Gastroesophageal sphincter (tissue), 4 donors: ENCODE results near the gene DYNC1I1. TPM values are rescaled to one million over a fixed set of nuclear protein-coding genes. Genes with fewer than 3 reads are reported as not detected.

Source experiments
- ATAC-seq: fragments of 150-250 bp; one replicate; pipeline ENCODE4 v1.9.1; 2016; ENCODE audit warnings: mild to moderate bottlenecking, moderate library complexity
- H3K27ac ChIP-seq, 4 donors: fragments of 200-600 bp; sonication (generic) in 3 of 4; 1 replicate in 3 of 4; 2 replicates in 1 of 4; pipeline ENCODE4 v1.5.1; 2016 to 2019
- H3K27me3 ChIP-seq: fragments of 200-600 bp; sonication (generic); one replicate; pipeline ENCODE4 v1.5.1; 2019
- H3K36me3 ChIP-seq, 2 donors: fragments of 200-600 bp; sonication (generic); one replicate each; pipeline ENCODE4 v1.5.1; 2019; ENCODE audit warnings: control low read depth in 1 of 2
- H3K4me1 ChIP-seq, 3 donors: fragments of 200-600 bp; sonication (generic); 1 replicate in 2 of 3; 2 replicates in 1 of 3; pipeline ENCODE4 v1.5.1; 2016 to 2019; ENCODE audit warnings: control low read depth in 2 of 3
- H3K4me3 ChIP-seq, 2 donors: fragments of 200-600 bp; sonication (generic); one replicate each; pipeline ENCODE4 v1.5.1; 2019; ENCODE audit warnings: mild to moderate bottlenecking in 1 of 2, moderate library complexity in 1 of 2
- H3K9me3 ChIP-seq, 3 donors: fragments of 200-600 bp; sonication (generic); one replicate each; pipeline ENCODE4 v1.5.1; 2017 to 2019; ENCODE audit warnings: control low read depth in 2 of 3
- EP300 ChIP-seq: sonication (generic); formaldehyde crosslinking; IDR thresholded peaks from one replicate; pipeline ENCODE4 v1.6.1; 2017; ENCODE audit warnings: antibody characterized with exemption, mild to moderate bottlenecking
- POLR2A ChIP-seq, 2 donors: fragments of 450-650 bp; IDR thresholded peaks; one replicate each; pipeline ENCODE4 v1.6.1; 2017; ENCODE audit warnings: antibody characterized with exemption in 2 of 2, mild to moderate bottlenecking in 2 of 2, moderate library complexity in 1 of 2
- POLR2AphosphoS5 ChIP-seq: sonication (generic); formaldehyde crosslinking; IDR thresholded peaks from one replicate; pipeline ENCODE4 v1.6.1; 2017; ENCODE audit warnings: antibody characterized with exemption
- WGBS, 2 donors: methylation state at CpG; one replicate each; pipeline ENCODE4 v1.1.5; 2018; ENCODE audit warnings: low coverage in 1 of 2; 5-methylcytosine and 5-hydroxymethylcytosine counted together
- total RNA-seq, 4 donors: library from RNA; depleted of rRNA; stranded (reverse); fragments of >200 nt; gene quantifications; one replicate each; pipeline ENCODE4 v1.1.0, GENCODE V29; 2016
- TF ChIP-seq, protein P1 (sequence below), 4 experiments: fragments of 200-600 bp in 2 of 4; fragments of 450-650 bp in 2 of 4; sonication (generic) in 1 of 4; IDR thresholded peaks; one replicate each; pipeline ENCODE4 v1.5.1; 2017 to 2019; ENCODE audit warnings: antibody characterized with exemption in 4 of 4, mild to moderate bottlenecking in 2 of 4, moderate library complexity in 2 of 4

Gene DYNC1I1
- total RNA-seq, 4 donors from 2014 or later, result 7.6 to 23.8 (median 18.2) TPM

DNA sequence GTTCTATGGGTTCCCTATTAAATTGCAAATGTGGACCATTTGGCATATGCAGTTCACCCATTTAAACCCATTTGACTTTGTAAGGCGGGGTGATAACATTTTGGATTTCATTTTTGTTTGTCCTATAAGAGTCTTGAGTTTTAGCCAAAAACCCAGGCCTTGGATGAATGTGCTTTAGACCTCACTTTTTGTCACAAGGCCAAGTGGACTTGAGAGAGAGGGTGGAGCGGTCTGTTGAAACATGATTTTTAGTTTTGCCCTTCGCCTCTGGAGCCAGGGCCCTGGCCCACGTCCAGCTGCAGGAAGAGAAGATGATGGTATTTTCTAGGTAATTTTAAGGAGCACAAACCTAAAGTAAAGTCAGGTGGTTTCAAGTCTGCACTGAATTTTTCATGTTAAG is 289.5 kb downstream of the DYNC1I1 start:
- TF ChIP-seq, protein P1, sequence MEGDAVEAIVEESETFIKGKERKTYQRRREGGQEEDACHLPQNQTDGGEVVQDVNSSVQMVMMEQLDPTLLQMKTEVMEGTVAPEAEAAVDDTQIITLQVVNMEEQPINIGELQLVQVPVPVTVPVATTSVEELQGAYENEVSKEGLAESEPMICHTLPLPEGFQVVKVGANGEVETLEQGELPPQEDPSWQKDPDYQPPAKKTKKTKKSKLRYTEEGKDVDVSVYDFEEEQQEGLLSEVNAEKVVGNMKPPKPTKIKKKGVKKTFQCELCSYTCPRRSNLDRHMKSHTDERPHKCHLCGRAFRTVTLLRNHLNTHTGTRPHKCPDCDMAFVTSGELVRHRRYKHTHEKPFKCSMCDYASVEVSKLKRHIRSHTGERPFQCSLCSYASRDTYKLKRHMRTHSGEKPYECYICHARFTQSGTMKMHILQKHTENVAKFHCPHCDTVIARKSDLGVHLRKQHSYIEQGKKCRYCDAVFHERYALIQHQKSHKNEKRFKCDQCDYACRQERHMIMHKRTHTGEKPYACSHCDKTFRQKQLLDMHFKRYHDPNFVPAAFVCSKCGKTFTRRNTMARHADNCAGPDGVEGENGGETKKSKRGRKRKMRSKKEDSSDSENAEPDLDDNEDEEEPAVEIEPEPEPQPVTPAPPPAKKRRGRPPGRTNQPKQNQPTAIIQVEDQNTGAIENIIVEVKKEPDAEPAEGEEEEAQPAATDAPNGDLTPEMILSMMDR (IDR thresholded peaks at IDR 0.05), result no peak
- TF ChIP-seq POLR2A (IDR thresholded peaks at IDR 0.05), result no peak
- no peak for TF ChIP-seq EP300
- TF ChIP-seq POLR2AphosphoS5, result no peak
- no peaks in the 10 kb centered on the region for H3K27me3 ChIP-seq
- H3K36me3 ChIP-seq, result no peaks in the 10 kb centered on the region
- no peak overlapping the region for H3K27ac ChIP-seq
- no peaks in the 10 kb centered on the region for H3K9me3 ChIP-seq
- H3K4me3 ChIP-seq, result no peak overlapping the region
- no peak for ATAC-seq
- WGBS, 2 donors, result 15 to 28% methylated on average over 3 to 4 of the region's 4 CpGs
- H3K4me1 ChIP-seq, result peaks cover 0 to 3% (median 0%) of the 10 kb centered on the region in 3 donors

DNA sequence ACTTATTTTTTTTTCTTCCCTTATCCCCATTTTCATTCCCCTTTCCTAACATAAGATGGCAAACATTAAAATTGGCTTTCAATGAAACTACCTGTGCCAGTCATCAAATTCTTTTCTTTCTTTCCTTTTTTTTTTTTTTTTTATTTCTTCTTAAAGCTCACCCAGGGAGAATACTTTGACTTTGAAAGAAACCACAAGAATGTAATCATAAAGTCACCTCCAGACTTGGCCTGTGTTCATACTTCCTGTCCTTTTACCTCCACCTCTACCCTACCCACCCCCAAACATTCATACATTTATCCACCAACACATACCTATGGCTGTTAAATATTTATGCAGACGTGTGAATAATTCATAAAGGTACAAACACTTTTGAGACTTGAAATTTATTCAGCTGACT is 295.0 kb downstream of the DYNC1I1 start:
- ATAC-seq, result no peak
- Histone ChIP-seq H3K27ac (no peak overlapping the region), H3K27me3 (no peaks in the 10 kb centered on the region), H3K4me3 (no peak overlapping the region), H3K9me3 (no peaks in the 10 kb centered on the region), H3K4me1 (no peaks in the 10 kb centered on the region), H3K36me3 (no peaks in the 10 kb centered on the region)
- no peak for TF ChIP-seq POLR2AphosphoS5
- TF ChIP-seq, protein P1 (IDR thresholded peaks at IDR 0.05), result no peak
- WGBS, 2 donors, result 14 to 58% methylated on average over 1 of the region's 1 CpG

DNA sequence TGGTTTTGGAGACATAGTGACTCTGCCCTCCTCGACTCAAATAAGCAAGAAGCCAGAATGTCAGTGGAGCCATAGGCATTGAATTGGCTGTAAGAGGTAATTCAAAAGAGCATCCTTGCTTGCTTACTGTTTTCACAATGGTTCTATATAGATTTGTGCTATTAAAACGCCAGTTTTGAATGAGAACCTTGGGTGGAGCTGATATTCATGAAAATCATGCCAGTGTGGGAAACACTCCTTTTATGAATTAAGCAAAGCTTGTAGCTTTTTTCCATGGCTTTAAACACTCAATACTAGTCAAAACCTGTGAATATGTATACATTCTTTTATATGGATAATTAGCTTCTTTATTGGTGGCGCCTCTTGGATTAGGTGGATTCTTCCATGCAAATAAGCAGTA is 297.0 kb downstream of the DYNC1I1 start:
- H3K36me3 ChIP-seq, result no peaks in the 10 kb centered on the region
- no peaks in the 10 kb centered on the region for H3K9me3 ChIP-seq
- no peak for ATAC-seq
- TF ChIP-seq POLR2A (IDR thresholded peaks at IDR 0.05) (no peak), POLR2AphosphoS5 (no peak), EP300 (no peak)
- TF ChIP-seq, protein P1 (IDR thresholded peaks at IDR 0.05), result no peak
- no peak overlapping the region for H3K4me3 ChIP-seq
- H3K27me3 ChIP-seq, result no peaks in the 10 kb centered on the region
- 90 to 92% methylated on average over 2 to 3 of the region's 3 CpGs for WGBS, 2 donors
- no peak overlapping the region for H3K27ac ChIP-seq
- no peaks in the 10 kb centered on the region for H3K4me1 ChIP-seq

DNA sequence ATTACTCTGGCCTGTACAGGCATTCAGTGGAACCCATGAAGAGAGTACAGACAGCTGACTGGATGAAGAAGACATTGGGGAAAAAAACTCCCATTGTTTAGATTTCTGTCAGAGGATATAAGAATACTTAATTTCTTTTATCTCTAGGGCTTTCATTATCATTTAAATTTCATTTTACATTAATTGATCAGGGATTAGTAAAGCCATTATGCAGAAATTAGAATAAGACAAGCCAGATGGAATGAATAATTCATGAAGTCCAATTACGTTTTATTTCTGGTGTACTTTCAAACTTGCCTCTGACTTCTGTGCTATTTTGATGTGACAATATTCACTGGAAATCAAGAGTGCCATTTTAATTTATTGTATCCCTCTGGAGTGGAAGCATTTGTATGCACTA is 302.5 kb downstream of the DYNC1I1 start:
- Histone ChIP-seq H3K27me3 (peaks cover 13% of the 10 kb centered on the region), H3K9me3 (no peaks in the 10 kb centered on the region), H3K27ac (no peak overlapping the region), H3K4me3 (no peak overlapping the region), H3K36me3 (no peaks in the 10 kb centered on the region), H3K4me1 (peaks cover 0 to 11% (median 4%) of the 10 kb centered on the region in 3 donors)
- ATAC-seq, result no peak
- 38 to 42% methylated on average over 1 of the region's 1 CpG for WGBS, 2 donors
- TF ChIP-seq, protein P1 (IDR thresholded peaks at IDR 0.05), result no peak
- TF ChIP-seq POLR2A (IDR thresholded peaks at IDR 0.05), result no peak
- no peak for TF ChIP-seq EP300
- TF ChIP-seq POLR2AphosphoS5, result no peak

DNA sequence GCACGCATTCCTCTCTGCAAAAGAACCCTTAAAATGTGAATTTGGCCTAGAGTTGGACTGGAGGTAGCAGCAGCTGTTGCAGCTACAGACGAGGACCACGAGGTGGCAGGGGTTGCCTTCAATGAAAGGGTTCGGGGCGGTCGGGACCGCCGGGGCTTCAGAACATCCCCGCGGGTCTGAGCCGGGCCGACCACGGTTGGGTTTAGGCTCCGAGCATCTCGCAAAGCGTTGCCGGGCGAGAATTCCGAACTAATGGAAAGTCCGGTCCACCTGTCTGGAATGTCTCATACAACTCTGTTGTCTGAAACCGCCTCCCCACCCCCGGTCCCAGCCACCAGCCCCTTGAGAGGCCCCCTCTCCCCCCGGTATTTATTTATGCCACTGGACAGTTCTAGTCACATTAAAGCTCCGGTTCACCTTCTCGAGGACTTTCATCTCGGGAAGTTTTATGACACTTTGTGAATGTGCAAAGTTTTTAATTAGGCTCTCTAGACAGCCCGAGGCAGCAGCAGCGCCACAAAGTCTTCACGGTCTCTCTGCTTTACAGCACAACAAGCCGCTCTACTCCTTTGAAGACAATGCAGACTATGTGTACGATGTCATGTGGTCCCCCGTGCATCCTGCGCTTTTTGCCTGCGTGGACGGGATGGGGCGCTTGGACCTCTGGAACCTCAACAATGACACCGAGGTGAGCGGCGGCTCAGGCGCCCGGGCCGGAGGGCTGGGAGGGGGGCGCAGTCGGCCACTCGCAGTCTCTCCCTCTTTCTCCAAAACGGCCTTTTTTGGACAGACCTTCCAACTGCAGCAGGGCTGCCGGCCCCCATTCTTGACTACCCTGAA is 303.4 kb downstream of the DYNC1I1 start:
- TF ChIP-seq, protein P1 (IDR thresholded peaks at IDR 0.05), result peak; percentile 52 to 88 (median 58)
- no peak for TF ChIP-seq POLR2AphosphoS5
- Histone ChIP-seq H3K4me1 (peaks cover 0 to 11% (median 4%) of the 10 kb centered on the region in 3 donors), H3K9me3 (no peaks in the 10 kb centered on the region), H3K27me3 (peaks cover 13% of the 10 kb centered on the region), H3K4me3 (peak overlapping the region; percentile 23 to 52), H3K36me3 (no peaks in the 10 kb centered on the region), H3K27ac (no peak overlapping the region)
- peak; percentile 81 for ATAC-seq
- 2 to 3% methylated on average over 9 to 37 of the region's 47 CpGs for WGBS, 2 donors
